B cell (primary cell): ENCODE measurements around the gene MMRN1. TPM values are rescaled to one million over a fixed set of nuclear protein-coding genes. Genes with fewer than 3 reads are reported as not detected.

ENCODE experiments used
- ATAC-seq: fragments of 200-7000 bp; cut with Tn5 transposase; one replicate; pipeline ENCODE4 v1.10.0; 2021; ENCODE audit warnings: low read depth, mild to moderate bottlenecking, moderate number of reproducible peaks, moderate library complexity
- CTCF ChIA-PET: fragments of 350-600 bp; sonication (Branson Sonifier 250); formaldehyde crosslinking; loops from one replicate; lab custom pipeline; 2021; ENCODE audit warnings: antibody characterized with exemption, inconsistent platforms; lab: Charles Lee
- POLR2A ChIA-PET: fragments of 350-600 bp; sonication (Branson Sonifier 250); formaldehyde crosslinking; loops from one replicate; lab custom pipeline; 2021; ENCODE audit warnings: antibody characterized with exemption; lab: Charles Lee
- DNase-seq: peaks from one replicate; pipeline ENCODE4 v3.0.0; 2013
- H2AFZ ChIP-seq: 2 replicates; pipeline ENCODE4 v1.6.1; 2012; ENCODE audit warnings: mild to moderate bottlenecking, low read depth, low read length; ENCODE audit not compliant: insufficient read depth, poor library complexity, severe bottlenecking
- H3K27ac ChIP-seq, 2 donors: 1 replicate in 1 of 2; 2 replicates in 1 of 2; pipeline ENCODE4 v1.5.1; 2012 to 2013; ENCODE audit warnings: low read length in 2 of 2, mild to moderate bottlenecking in 2 of 2, moderate library complexity in 1 of 2
- H3K27me3 ChIP-seq, 4 experiments: fragments of 200-600 bp in 1 of 4; sonication (generic) in 1 of 4; replicated peaks in 1 of 4; 1 replicate in 2 of 4; 2 replicates in 2 of 4; pipeline versions ENCODE4 v1.6.1 to v1.7.0; 2013 to 2016; ENCODE audit warnings: low read length in 3 of 4, mild to moderate bottlenecking in 2 of 4, mixed read lengths in 1 of 4, moderate library complexity in 1 of 4; ENCODE audit not compliant: insufficient read depth in 4 of 4, control insufficient read depth in 3 of 4; ENCODE audit errors: control extremely low read depth in 1 of 4
- H3K36me3 ChIP-seq, 2 experiments: replicated peaks in 1 of 2; 1 replicate in 1 of 2; 2 replicates in 1 of 2; pipeline versions ENCODE4 v1.6.1 to v1.7.1; 2013; ENCODE audit warnings: low read length in 1 of 2; ENCODE audit not compliant: insufficient read depth in 2 of 2, control insufficient read depth in 1 of 2; ENCODE audit errors: control extremely low read depth in 1 of 2, extremely low read depth in 1 of 2
- H3K4me1 ChIP-seq, 2 donors: fragments of 200-600 bp in 1 of 2; sonication (generic) in 1 of 2; 1 replicate in 1 of 2; 2 replicates in 1 of 2; pipeline versions ENCODE4 v1.5.1 to v1.6.1; 2013 to 2017; ENCODE audit warnings: low read length in 2 of 2; ENCODE audit not compliant: control insufficient read depth in 2 of 2, insufficient read depth in 2 of 2
- H3K4me2 ChIP-seq: replicated peaks from 2 replicates; pipeline ENCODE3; 2012; ENCODE audit warnings: mild to moderate bottlenecking, low read depth, low read length; ENCODE audit not compliant: poor library complexity, severe bottlenecking
- H3K4me3 ChIP-seq, 5 experiments: fragments of 200-600 bp in 1 of 5; sonication (generic) in 1 of 5; 1 replicate in 3 of 5; 2 replicates in 2 of 5; pipeline versions ENCODE4 v1.5.1 to v1.7.0; 2011 to 2016; ENCODE audit warnings: low read length in 4 of 5, mild to moderate bottlenecking in 4 of 5, low read depth in 2 of 5, control low read depth in 1 of 5, moderate library complexity in 1 of 5; ENCODE audit not compliant: insufficient read depth in 1 of 5; ENCODE audit errors: control extremely low read depth in 1 of 5, extremely low read depth in 1 of 5
- H3K79me2 ChIP-seq: fragments of 200-600 bp; sonication (generic); one replicate; pipeline ENCODE4 v1.6.0; 2016; ENCODE audit warnings: low read length; ENCODE audit not compliant: control insufficient read depth, insufficient read depth
- H3K9ac ChIP-seq: fragments of 200-600 bp; sonication (generic); 2 replicates; pipeline ENCODE4 v1.6.1; 2017; ENCODE audit warnings: mild to moderate bottlenecking, low read length, moderate library complexity
- H3K9me3 ChIP-seq, 3 donors: one replicate each; pipeline versions ENCODE4 v1.6.1 to v1.7.1; 2013; ENCODE audit warnings: low read length in 2 of 3; ENCODE audit not compliant: control insufficient read depth in 2 of 3, insufficient read depth in 1 of 3; ENCODE audit errors: control extremely low read depth in 1 of 3
- H4K20me1 ChIP-seq: 2 replicates; pipeline ENCODE4 v1.6.0; 2012; ENCODE audit warnings: mild to moderate bottlenecking, low read length; ENCODE audit not compliant: insufficient read depth, control insufficient read depth, poor library complexity, severe bottlenecking
- H3K27ac Mint-ChIP-seq: one replicate; pipeline ENCODE4 v1.8.0; 2021; ENCODE audit warnings: mixed read lengths
- H3K27me3 Mint-ChIP-seq: one replicate; pipeline ENCODE4 v1.8.0; 2021; ENCODE audit warnings: mixed read lengths
- H3K4me1 Mint-ChIP-seq: one replicate; pipeline ENCODE4 v1.8.0; 2021; ENCODE audit warnings: mixed read lengths
- H3K4me3 Mint-ChIP-seq: one replicate; pipeline ENCODE4 v1.8.0; 2021; ENCODE audit warnings: mixed read lengths
- H3K9me3 Mint-ChIP-seq: one replicate; pipeline ENCODE4 v1.8.0; 2022; ENCODE audit warnings: mixed read lengths; ENCODE audit not compliant: insufficient read depth
- CTCF ChIP-seq: fragments of 200-600 bp; IDR thresholded peaks from one replicate; pipeline ENCODE4 v1.8.0; 2022; ENCODE audit warnings: antibody characterized with exemption, mild to moderate bottlenecking
- EZH2 ChIP-seq: IDR thresholded peaks from 2 replicates; pipeline ENCODE4 v1.6.1; 2012; ENCODE audit warnings: borderline replicate concordance, low read depth, mild to moderate bottlenecking, moderate library complexity, low read length; ENCODE audit not compliant: insufficient read depth, poor library complexity, severe bottlenecking
- WGBS: methylation state at CpG from one replicate; pipeline ENCODE4 v1.1.5; 2013; ENCODE audit warnings: missing lambda C conversion rate; ENCODE audit not compliant: insufficient coverage; 5-methylcytosine and 5-hydroxymethylcytosine counted together
- intact Hi-C: fragments of 100-400 bp; cut with micrococcal nuclease; formaldehyde crosslinking; loops from one replicate; pipeline ENCODE4 v1.10.0; 2022
- polyA plus RNA-seq: library from polyadenylated mRNA; depleted of rRNA; stranded (reverse); fragments of >200 nt; gene quantifications from 2 replicates; pipeline ENCODE4 v1.2.3, GENCODE V29; 2012
- total RNA-seq, 2 donors: library from RNA; stranded (reverse); fragments of 120-200 nt in 1 of 2; gene quantifications; 1 replicate in 1 of 2; 2 replicates in 1 of 2; pipeline versions ENCODE4 v1.2.3 to v1.2.4, GENCODE V29; 2013 to 2022

Gene MMRN1
- total and polyA plus RNA-seq, 2 donors (not counting 1 experiment from before 2014, with no cell fraction given): 0.33 to 0.49 TPM

- WGBS: 80% methylated on average over 1 of the region's 4 CpGs
- intact Hi-C loops: loop anchor here (10.0 kb wide), 1 partner anchor 356 kb away; no protein-coding TSS in a partner anchor
- POLR2A ChIA-PET: no interaction called here
- H4K20me1 ChIP-seq: no peaks in the 10 kb centered on the region
- no peak overlapping the region for H3K27ac ChIP-seq
- H3K4me1 ChIP-seq: peaks cover 0 to 8% of the 10 kb centered on the region in 2 donors
- TF ChIP-seq CTCF: no peak
- no peak for TF ChIP-seq EZH2
- H3K4me3 ChIP-seq: no peak overlapping the region
- H3K79me2 ChIP-seq: no peaks in the 10 kb centered on the region
- H3K4me1 Mint-ChIP-seq: peaks cover 9% of the 10 kb centered on the region
- H3K27ac Mint-ChIP-seq: no peak overlapping the region
- no peak overlapping the region for H3K4me3 Mint-ChIP-seq
- CTCF ChIA-PET: no interaction called here
- DNase-seq (no peak), ATAC-seq (no peak)
- no peak overlapping the region for H3K9ac ChIP-seq
- no peak overlapping the region for H3K4me2 ChIP-seq
- H3K36me3 ChIP-seq: no peaks in the 10 kb centered on the region
- H3K27me3 ChIP-seq: no peaks in the 10 kb centered on the region
- peaks cover 32% of the 10 kb centered on the region for H3K27me3 Mint-ChIP-seq
- H3K9me3 ChIP-seq: peaks cover 0 to 7% (median 0%) of the 10 kb centered on the region in 3 donors
- H3K9me3 Mint-ChIP-seq: peaks cover 3% of the 10 kb centered on the region
- H2AFZ ChIP-seq: no peak overlapping the region
Measured at GRCh38 chr4:89928838-89929237, 34.2 kb downstream of the MMRN1 start.

- Histone ChIP-seq H3K9ac (no peak overlapping the region), H3K4me1 (peaks cover 0 to 8% of the 10 kb centered on the region in 2 donors), H4K20me1 (no peaks in the 10 kb centered on the region), H3K27me3 (no peaks in the 10 kb centered on the region), H3K4me3 (no peak overlapping the region), H3K4me2 (peak overlapping the region; percentile 25), H3K36me3 (no peaks in the 10 kb centered on the region), H3K79me2 (no peaks in the 10 kb centered on the region), H3K27ac (no peak overlapping the region), H2AFZ (no peak overlapping the region), H3K9me3 (peaks cover 0 to 7% (median 0%) of the 10 kb centered on the region in 3 donors)
- Mint-ChIP-seq H3K9me3 (peaks cover 3% of the 10 kb centered on the region), H3K4me3 (peak overlapping the region; percentile 19), H3K27me3 (peaks cover 32% of the 10 kb centered on the region), H3K4me1 (peaks cover 9% of the 10 kb centered on the region), H3K27ac (no peak overlapping the region)
- ATAC-seq: no peak
- no CpG with 5 or more reads among the region's 4 CpGs for WGBS
- no peak for TF ChIP-seq EZH2
- no peak for TF ChIP-seq CTCF
- intact Hi-C loops: loop anchor here (10.0 kb wide), 1 partner anchor 355 kb away; no protein-coding TSS in a partner anchor
- DNase-seq: peak; percentile 6
- POLR2A ChIA-PET: no interaction called here
- CTCF ChIA-PET: no interaction called here
Measured at GRCh38 chr4:89929425-89930159, 34.9 kb downstream of the MMRN1 start.
